ENCODE results near the gene ELN.

- peak; percentile 21 to 33 for TF ChIP-seq CTCF (conservative IDR thresholded peaks at IDR 0.05 in 1 of 2, IDR thresholded peaks at IDR 0.05 in 1 of 2; ENCODE audit: low read depth in 1 of 2, low read length in 2 of 2)
- TF ChIP-seq EZH2 (IDR thresholded peaks at IDR 0.05; ENCODE audit: low read length, missing control alignments): no peak
Observed at GRCh38 chr7:73978661-73979563, 49.1 kb upstream of the ELN start.

Measured in fibroblast of lung (primary cell).